Nephron (organoid): ENCODE results near the gene PEPD.

Experiments used
- H3K27ac Mint-ChIP-seq, 3 experiments: 2 replicates each; pipeline ENCODE4 v1.8.0; 2020; ENCODE audit warnings: mixed read lengths in 3 of 3, mild to moderate bottlenecking in 2 of 3, moderate library complexity in 1 of 3
- H3K27me3 Mint-ChIP-seq: 2 replicates; pipeline ENCODE4 v1.8.0; 2021; ENCODE audit warnings: low read depth, mild to moderate bottlenecking, moderate library complexity, mixed read lengths
- H3K36me3 Mint-ChIP-seq: 2 replicates; pipeline ENCODE4 v1.8.0; 2020; ENCODE audit warnings: low read depth, mixed read lengths
- H3K4me1 Mint-ChIP-seq: 2 replicates; pipeline ENCODE4 v1.8.0; 2020; ENCODE audit warnings: mixed read lengths
- H3K4me3 Mint-ChIP-seq, 3 experiments: 2 replicates each; pipeline ENCODE4 v1.8.0; 2020; ENCODE audit warnings: mild to moderate bottlenecking in 3 of 3, mixed read lengths in 3 of 3, moderate library complexity in 2 of 3
- H3K9me3 Mint-ChIP-seq: 2 replicates; pipeline ENCODE4 v1.8.0; 2020; ENCODE audit warnings: mixed read lengths
- TF ChIP-seq, protein P1 (sequence below), 3 experiments: fragments of 200-600 bp; sonication (generic); IDR thresholded peaks; one replicate each; pipeline ENCODE4 v1.5.0; 2021; ENCODE audit warnings: antibody characterized with exemption in 3 of 3; ENCODE audit not compliant: unreplicated experiment in 3 of 3

PEPD gene

DNA sequence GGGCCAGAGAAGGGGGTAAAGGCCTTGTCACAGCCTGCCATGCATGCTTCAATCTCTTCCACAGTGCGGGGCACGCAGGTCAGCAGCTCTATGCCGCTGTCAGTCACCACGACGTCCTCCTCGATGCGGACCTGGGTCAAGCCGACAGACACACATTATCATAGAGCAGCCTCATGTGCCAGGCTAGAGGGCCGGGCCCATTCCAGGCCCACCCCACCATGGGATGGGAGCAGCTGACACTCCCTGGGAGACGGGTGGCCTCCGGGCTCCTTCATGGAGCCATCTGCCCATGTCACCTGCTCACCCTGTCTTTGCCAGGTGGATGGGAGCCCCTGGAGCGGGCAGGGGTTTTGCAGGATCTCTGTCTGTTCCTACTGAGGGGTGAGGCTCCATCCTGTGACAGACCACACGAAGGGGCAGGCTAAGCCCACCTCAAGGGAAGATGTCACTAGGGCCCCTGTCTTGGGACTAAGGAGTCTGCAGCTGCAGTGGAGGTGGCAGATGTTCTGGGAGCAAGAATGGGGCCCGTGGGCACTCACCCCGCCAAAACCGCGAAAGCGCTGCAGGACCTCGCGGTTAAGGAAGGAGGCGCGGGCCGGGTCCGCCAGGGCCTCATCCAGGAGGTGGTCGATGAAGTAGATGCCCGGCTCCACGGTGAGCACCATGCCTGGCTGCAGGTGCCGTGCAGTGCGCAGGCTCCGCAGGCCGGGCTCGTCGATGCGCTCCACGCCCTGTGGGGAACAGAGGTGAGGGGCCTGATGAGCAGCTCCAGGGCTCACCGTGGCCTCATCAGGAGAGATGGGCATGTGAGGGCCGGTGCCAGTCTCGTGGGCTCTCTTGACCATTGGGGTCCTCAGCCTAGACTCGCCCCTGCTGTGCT is 134.0 kb downstream of the PEPD start:
- H3K4me1 Mint-ChIP-seq, result peaks cover 11% of the 10 kb centered on the region
- no peaks in the 10 kb centered on the region for H3K27me3 Mint-ChIP-seq
- no peak overlapping the region for H3K27ac Mint-ChIP-seq
- H3K9me3 Mint-ChIP-seq, result no peaks in the 10 kb centered on the region
- peaks cover 4% of the 10 kb centered on the region for H3K36me3 Mint-ChIP-seq
- TF ChIP-seq, protein P1, sequence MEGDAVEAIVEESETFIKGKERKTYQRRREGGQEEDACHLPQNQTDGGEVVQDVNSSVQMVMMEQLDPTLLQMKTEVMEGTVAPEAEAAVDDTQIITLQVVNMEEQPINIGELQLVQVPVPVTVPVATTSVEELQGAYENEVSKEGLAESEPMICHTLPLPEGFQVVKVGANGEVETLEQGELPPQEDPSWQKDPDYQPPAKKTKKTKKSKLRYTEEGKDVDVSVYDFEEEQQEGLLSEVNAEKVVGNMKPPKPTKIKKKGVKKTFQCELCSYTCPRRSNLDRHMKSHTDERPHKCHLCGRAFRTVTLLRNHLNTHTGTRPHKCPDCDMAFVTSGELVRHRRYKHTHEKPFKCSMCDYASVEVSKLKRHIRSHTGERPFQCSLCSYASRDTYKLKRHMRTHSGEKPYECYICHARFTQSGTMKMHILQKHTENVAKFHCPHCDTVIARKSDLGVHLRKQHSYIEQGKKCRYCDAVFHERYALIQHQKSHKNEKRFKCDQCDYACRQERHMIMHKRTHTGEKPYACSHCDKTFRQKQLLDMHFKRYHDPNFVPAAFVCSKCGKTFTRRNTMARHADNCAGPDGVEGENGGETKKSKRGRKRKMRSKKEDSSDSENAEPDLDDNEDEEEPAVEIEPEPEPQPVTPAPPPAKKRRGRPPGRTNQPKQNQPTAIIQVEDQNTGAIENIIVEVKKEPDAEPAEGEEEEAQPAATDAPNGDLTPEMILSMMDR (IDR thresholded peaks at IDR 0.05; ENCODE audit: unreplicated experiment in 3 of 3), result no peak
- H3K4me3 Mint-ChIP-seq, result no peak overlapping the region

- H3K9me3 Mint-ChIP-seq, result no peaks in the 10 kb centered on the region
- H3K36me3 Mint-ChIP-seq, result peaks cover 7% of the 10 kb centered on the region
- no peak overlapping the region for H3K4me3 Mint-ChIP-seq
- no peak overlapping the region for H3K27ac Mint-ChIP-seq
- H3K4me1 Mint-ChIP-seq, result peaks cover 11% of the 10 kb centered on the region
- no peaks in the 10 kb centered on the region for H3K27me3 Mint-ChIP-seq
- TF ChIP-seq, protein P1 (IDR thresholded peaks at IDR 0.05; ENCODE audit: unreplicated experiment in 3 of 3), result no peak
Observed at GRCh38 chr19:33386361-33386858, 135.2 kb downstream of the PEPD start.

- Mint-ChIP-seq H3K27me3 (no peaks in the 10 kb centered on the region), H3K9me3 (no peaks in the 10 kb centered on the region), H3K36me3 (peaks cover 10% of the 10 kb centered on the region), H3K4me3 (no peak overlapping the region), H3K27ac (no peak overlapping the region), H3K4me1 (peaks cover 11% of the 10 kb centered on the region)
- TF ChIP-seq, protein P1 (IDR thresholded peaks at IDR 0.05; ENCODE audit: unreplicated experiment in 3 of 3), result no peak
Observed at GRCh38 chr19:33385956-33386355, 135.6 kb downstream of the PEPD start.

- TF ChIP-seq, protein P1 (IDR thresholded peaks at IDR 0.05; ENCODE audit: unreplicated experiment in 3 of 3), result no peak
- H3K27me3 Mint-ChIP-seq, result no peaks in the 10 kb centered on the region
- H3K4me1 Mint-ChIP-seq, result peaks cover 7% of the 10 kb centered on the region
- H3K36me3 Mint-ChIP-seq, result peaks cover 10% of the 10 kb centered on the region
- H3K9me3 Mint-ChIP-seq, result no peaks in the 10 kb centered on the region
- no peak overlapping the region for H3K27ac Mint-ChIP-seq
- no peak overlapping the region for H3K4me3 Mint-ChIP-seq
Observed at GRCh38 chr19:33384983-33385382, 136.6 kb downstream of the PEPD start.

DNA sequence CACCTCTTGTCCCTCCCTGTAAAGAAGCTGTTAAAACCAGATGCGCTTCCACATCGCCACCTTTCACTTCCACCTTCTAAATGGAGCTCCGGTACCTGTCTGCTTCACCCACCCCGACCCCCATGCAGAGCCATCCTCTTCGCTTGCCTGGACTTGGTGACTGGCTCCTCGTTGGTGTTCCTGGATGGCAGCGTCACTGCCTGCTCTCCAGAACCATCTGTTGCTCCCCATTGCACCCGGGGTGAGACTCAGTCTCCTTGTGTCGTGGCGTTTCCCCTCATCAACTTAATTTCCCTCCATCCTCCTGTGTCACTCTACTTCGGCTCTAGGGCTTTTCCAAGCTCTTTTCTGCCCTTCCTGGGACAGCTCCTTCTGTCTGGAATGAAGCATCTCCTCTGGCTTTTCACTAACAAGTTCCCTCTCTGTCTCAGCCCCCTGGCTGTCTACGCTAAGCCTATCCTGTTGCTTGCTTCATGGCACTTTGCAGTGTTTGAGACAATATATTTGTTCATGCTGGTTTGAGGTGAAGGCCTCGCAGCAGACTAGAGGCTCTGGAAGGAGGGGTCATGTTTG is 137.8 kb downstream of the PEPD start:
- Mint-ChIP-seq H3K27me3 (no peaks in the 10 kb centered on the region), H3K4me3 (no peak overlapping the region), H3K27ac (no peak overlapping the region), H3K36me3 (peaks cover 18% of the 10 kb centered on the region), H3K4me1 (peaks cover 1% of the 10 kb centered on the region), H3K9me3 (no peaks in the 10 kb centered on the region)
- TF ChIP-seq, protein P1 (IDR thresholded peaks at IDR 0.05; ENCODE audit: unreplicated experiment in 3 of 3), result no peak
